ENCODE results near the gene EED.

EED gene

GRCh38 chr11:86244522-86245368 lies at the start of gene EED:
Gene EED (plus strand): TSS chr11:86244753. CDS start chr11:86245230, 477 bp downstream.
- peak; percentile 93 for DNase-seq (ENCODE audit: low spot score)

GRCh38 chr11:86194998-86195397 lies 49.6 kb upstream of the EED start:
- no peak for DNase-seq (ENCODE audit: low spot score)

GRCh38 chr11:86196085-86196696 lies 48.4 kb upstream of the EED start:
- DNase-seq (ENCODE audit: low spot score): no peak

- no peak for DNase-seq (ENCODE audit: low spot score)
Measured at GRCh38 chr11:86196913-86197312, 47.6 kb upstream of the EED start.

- no peak for DNase-seq (ENCODE audit: low spot score)
Measured at GRCh38 chr11:86197448-86197847, 47.1 kb upstream of the EED start.

- no peak for DNase-seq (ENCODE audit: low spot score)
Measured at GRCh38 chr11:86198139-86198538, 46.4 kb upstream of the EED start.

- DNase-seq (ENCODE audit: low spot score): no peak
Measured at GRCh38 chr11:86199354-86199753, 45.2 kb upstream of the EED start.

GRCh38 chr11:86201371-86201884 lies 43.1 kb upstream of the EED start:
- no peak for DNase-seq (ENCODE audit: low spot score)

GRCh38 chr11:86202013-86202336 lies 42.6 kb upstream of the EED start:
- peak; percentile 17 for DNase-seq (ENCODE audit: low spot score)

GRCh38 chr11:86204356-86204755 lies 40.2 kb upstream of the EED start:
- DNase-seq (ENCODE audit: low spot score): no peak

GRCh38 chr11:86205421-86206336 lies 38.9 kb upstream of the EED start:
- DNase-seq (ENCODE audit: low spot score): no peak

GRCh38 chr11:86206337-86206695 lies 38.2 kb upstream of the EED start:
- DNase-seq (ENCODE audit: low spot score): no peak

GRCh38 chr11:86207413-86207812 lies 37.1 kb upstream of the EED start:
- DNase-seq (ENCODE audit: low spot score): no peak

- DNase-seq (ENCODE audit: low spot score): no peak
Measured at GRCh38 chr11:86208572-86208971, 36.0 kb upstream of the EED start.

GRCh38 chr11:86209806-86210657 lies 34.5 kb upstream of the EED start:
- DNase-seq (ENCODE audit: low spot score): no peak

GRCh38 chr11:86210898-86211297 lies 33.7 kb upstream of the EED start:
- no peak for DNase-seq (ENCODE audit: low spot score)

GRCh38 chr11:86211619-86212018 lies 32.9 kb upstream of the EED start:
- no peak for DNase-seq (ENCODE audit: low spot score)

GRCh38 chr11:86212019-86212611 lies 32.4 kb upstream of the EED start:
- DNase-seq (ENCODE audit: low spot score): no peak

- DNase-seq (ENCODE audit: low spot score): no peak
Measured at GRCh38 chr11:86214710-86215109, 29.8 kb upstream of the EED start.

GRCh38 chr11:86218125-86219084 lies 26.1 kb upstream of the EED start:
- peak; percentile 71 for DNase-seq (ENCODE audit: low spot score)
